Neural crest cell (in vitro differentiated cells): ENCODE results near the gene CRIM1. TPM values are rescaled to one million over a fixed set of nuclear protein-coding genes. Genes with fewer than 3 reads are reported as not detected.

Experiments
- DNase-seq: peaks from one replicate; pipeline ENCODE4 v3.0.0; 2021; ENCODE audit warnings: low read depth, mixed read lengths, low spot score
- H3K27ac Mint-ChIP-seq: one replicate; pipeline ENCODE4 v1.8.0; 2021; ENCODE audit warnings: mild to moderate bottlenecking, mixed read lengths; ENCODE audit not compliant: unreplicated experiment
- H3K27me3 Mint-ChIP-seq: 2 replicates; pipeline ENCODE4 v1.8.0; 2021; ENCODE audit warnings: low read depth, mild to moderate bottlenecking, mixed read lengths
- H3K36me3 Mint-ChIP-seq: 2 replicates; pipeline ENCODE4 v1.8.0; 2021; ENCODE audit warnings: low read depth, mild to moderate bottlenecking, mixed read lengths
- H3K4me1 Mint-ChIP-seq: 2 replicates; pipeline ENCODE4 v1.8.0; 2021; ENCODE audit warnings: mixed read lengths
- H3K4me3 Mint-ChIP-seq: one replicate; pipeline ENCODE4 v1.8.0; 2021; ENCODE audit warnings: mild to moderate bottlenecking, mixed read lengths
- H3K9me3 Mint-ChIP-seq: 2 replicates; pipeline ENCODE4 v1.8.0; 2021; ENCODE audit warnings: mixed read lengths
- CTCF ChIP-seq: fragments of 200-600 bp; sonication (generic); conservative IDR thresholded peaks from 2 replicates; pipeline ENCODE4 v1.5.0; 2021; ENCODE audit warnings: antibody characterized with exemption, mild to moderate bottlenecking
- total RNA-seq: library from RNA; stranded (reverse); gene quantifications from 2 replicates; pipeline ENCODE4 v1.2.1, GENCODE V29; 2021

The CRIM1 gene
- total RNA-seq, 1 donor from 2014 or later = 13.8 TPM

- H3K36me3 Mint-ChIP-seq = peaks cover 19% of the 10 kb centered on the region
- no peak for DNase-seq
- no peak overlapping the region for H3K4me3 Mint-ChIP-seq
- no peaks in the 10 kb centered on the region for H3K4me1 Mint-ChIP-seq
- no peak for TF ChIP-seq CTCF
- no peaks in the 10 kb centered on the region for H3K27me3 Mint-ChIP-seq
- H3K27ac Mint-ChIP-seq = no peak overlapping the region
- H3K9me3 Mint-ChIP-seq = peaks cover 3% of the 10 kb centered on the region
These were observed 114.1 kb downstream of the CRIM1 start for GRCh38 chr2:36469710-36470109.

- Mint-ChIP-seq H3K9me3 (peaks cover 11% of the 10 kb centered on the region), H3K4me1 (no peaks in the 10 kb centered on the region), H3K27me3 (no peaks in the 10 kb centered on the region), H3K4me3 (no peak overlapping the region), H3K27ac (no peak overlapping the region), H3K36me3 (peaks cover 48% of the 10 kb centered on the region)
- DNase-seq = no peak
- TF ChIP-seq CTCF = no peak
These were observed 117.7 kb downstream of the CRIM1 start for GRCh38 chr2:36473230-36473629.

- Mint-ChIP-seq H3K27ac (no peak overlapping the region), H3K36me3 (peaks cover 54% of the 10 kb centered on the region), H3K4me1 (no peaks in the 10 kb centered on the region), H3K27me3 (no peaks in the 10 kb centered on the region), H3K4me3 (no peak overlapping the region), H3K9me3 (peaks cover 11% of the 10 kb centered on the region)
- TF ChIP-seq CTCF = no peak
- DNase-seq = no peak
These were observed 120.8 kb downstream of the CRIM1 start for GRCh38 chr2:36476411-36476810.

GRCh38 chr2:36477315-36477714 is 121.7 kb downstream of the CRIM1 start:
- no peak for DNase-seq
- peaks cover 52% of the 10 kb centered on the region for H3K36me3 Mint-ChIP-seq
- no peak overlapping the region for H3K27ac Mint-ChIP-seq
- TF ChIP-seq CTCF = no peak
- no peaks in the 10 kb centered on the region for H3K27me3 Mint-ChIP-seq
- H3K4me1 Mint-ChIP-seq = no peaks in the 10 kb centered on the region
- H3K9me3 Mint-ChIP-seq = peaks cover 11% of the 10 kb centered on the region
- H3K4me3 Mint-ChIP-seq = no peak overlapping the region

- Mint-ChIP-seq H3K4me3 (no peak overlapping the region), H3K4me1 (no peaks in the 10 kb centered on the region), H3K9me3 (peaks cover 11% of the 10 kb centered on the region), H3K36me3 (peaks cover 48% of the 10 kb centered on the region), H3K27me3 (no peaks in the 10 kb centered on the region), H3K27ac (no peak overlapping the region)
- DNase-seq = no peak
- TF ChIP-seq CTCF = no peak
These were observed 122.2 kb downstream of the CRIM1 start for GRCh38 chr2:36477746-36478145.

- no peak overlapping the region for H3K4me3 Mint-ChIP-seq
- H3K27me3 Mint-ChIP-seq = no peaks in the 10 kb centered on the region
- H3K27ac Mint-ChIP-seq = no peak overlapping the region
- DNase-seq = no peak
- peaks cover 42% of the 10 kb centered on the region for H3K36me3 Mint-ChIP-seq
- H3K4me1 Mint-ChIP-seq = no peaks in the 10 kb centered on the region
- TF ChIP-seq CTCF = no peak
- peaks cover 9% of the 10 kb centered on the region for H3K9me3 Mint-ChIP-seq
These were observed 122.8 kb downstream of the CRIM1 start for GRCh38 chr2:36478332-36478738.
